Erythroblast (primary cell): ENCODE data around the gene LRIT3.
"Not testable (repeated sequence)": the region's sequence is repeated elsewhere in the genome, so short reads cannot be mapped to it uniquely, and the experiment has no call there.

Experiments used
- GATA1 ChIP-seq: IDR thresholded peaks from 2 replicates; pipeline ENCODE4 v1.6.1; 2011; ENCODE audit warnings: low read depth, mild to moderate bottlenecking, control low read depth, low read length, moderate library complexity
- POLR2A ChIP-seq: IDR thresholded peaks from 2 replicates; pipeline ENCODE4 v1.6.1; 2011; ENCODE audit warnings: mild to moderate bottlenecking, low read length

- TF ChIP-seq POLR2A, GATA1: not testable (repeated sequence)
Observed at GRCh38 chr4:109875553-109875952, 27.6 kb downstream of the LRIT3 start.
